ENCODE results near the gene MMP28. TPM values are rescaled to one million over a fixed set of nuclear protein-coding genes. Genes with fewer than 3 reads are reported as not detected.

Gene MMP28
- total and polyA plus RNA-seq, 10 of the 15 experiments (the other 5 are each of a cell fraction or from before 2014, with no cell fraction given): not detected

GRCh38 chr17:35799942-35800341 lies 4.5 kb upstream of the MMP28 start:
- Histone ChIP-seq H3K36me3 (ENCODE audit: control insufficient read depth in 2 of 2, insufficient read depth in 2 of 2, low read length in 1 of 2) (no peaks in the 10 kb centered on the region), H3K9me3 (replicated peaks; ENCODE audit: control insufficient read depth, insufficient read depth, low read length) (no peaks in the 10 kb centered on the region), H2AFZ (ENCODE audit: control insufficient read depth, low read depth, low read length) (no peak overlapping the region), H3K4me2 (ENCODE audit: control insufficient read depth, insufficient read depth) (no peak overlapping the region), H3K4me1 (ENCODE audit: control insufficient read depth, insufficient read depth, low read length) (peaks cover 4% of the 10 kb centered on the region), H3K79me2 (ENCODE audit: control insufficient read depth, insufficient read depth, low read length) (no peaks in the 10 kb centered on the region), H3K4me3 (no peak overlapping the region), H3K27ac (ENCODE audit: control insufficient read depth, insufficient read depth) (no peak overlapping the region), H4K20me1 (ENCODE audit: control insufficient read depth, insufficient read depth) (no peaks in the 10 kb centered on the region; the same call in 1 of the 2 replicates), H3K27me3 (replicated peaks in 1 of 2; ENCODE audit: control insufficient read depth in 2 of 2, insufficient read depth in 2 of 2, low read length in 1 of 2) (peaks cover 3 to 12% of the 10 kb centered on the region in 2 experiments), H3K9ac (ENCODE audit: control insufficient read depth, insufficient read depth, low read length) (no peak overlapping the region)
- SMC1A ChIA-PET (ENCODE audit: uncharacterized antibody, unreplicated experiment): no interaction called here
- no TSS peak for BruUV-seq (replicated peaks)
- POLR2A ChIA-PET: no interaction called here
- CTCF ChIA-PET: interaction anchor here (1.2 kb wide), 1 partner anchor 36 kb away, joined by 6 read pairs; no protein-coding TSS in a partner anchor
- TF ChIP-seq CREM (IDR thresholded peaks at IDR 0.05; ENCODE audit: low read depth): no peak
- TF ChIP-seq NFXL1 (IDR thresholded peaks at IDR 0.05; ENCODE audit: borderline replicate concordance): no peak
- FAIRE-seq (no peak), DNase-seq (ENCODE audit: low read depth, low spot score) (no peak), ATAC-seq (no peak)
- in situ Hi-C loops (cut with MboI): no loop called here
- RAD21 ChIA-PET (ENCODE audit: unreplicated experiment): no interaction called here
- intact Hi-C loops (cut with micrococcal nuclease; ENCODE audit: unreplicated experiment): no loop called here

- POLR2A ChIA-PET: no interaction called here
- in situ Hi-C loops (cut with MboI) (no loop called here), intact Hi-C loops (cut with micrococcal nuclease; ENCODE audit: unreplicated experiment) (no loop called here)
- H3K9ac ChIP-seq (ENCODE audit: control insufficient read depth, insufficient read depth, low read length): no peak overlapping the region
- SMC1A ChIA-PET (ENCODE audit: uncharacterized antibody, unreplicated experiment): no interaction called here
- CTCF ChIA-PET: no interaction called here
- H3K27ac ChIP-seq (ENCODE audit: control insufficient read depth, insufficient read depth): no peak overlapping the region
- H3K4me2 ChIP-seq (ENCODE audit: control insufficient read depth, insufficient read depth): no peak overlapping the region
- H3K79me2 ChIP-seq (ENCODE audit: control insufficient read depth, insufficient read depth, low read length): no peaks in the 10 kb centered on the region
- H2AFZ ChIP-seq (ENCODE audit: control insufficient read depth, low read depth, low read length): no peak overlapping the region
- no peak for FAIRE-seq
- ATAC-seq: no peak
- H3K4me1 ChIP-seq (ENCODE audit: control insufficient read depth, insufficient read depth, low read length): peaks cover 4% of the 10 kb centered on the region
- RAD21 ChIA-PET (ENCODE audit: unreplicated experiment): no interaction called here
- BruUV-seq (replicated peaks): no TSS peak
- H3K4me3 ChIP-seq: no peak overlapping the region
- no peak for DNase-seq (ENCODE audit: low read depth, low spot score)
- peaks cover 8 to 16% of the 10 kb centered on the region in 2 experiments for H3K27me3 ChIP-seq (replicated peaks in 1 of 2; ENCODE audit: control insufficient read depth in 2 of 2, insufficient read depth in 2 of 2, low read length in 1 of 2)
- 47% methylated on average over 5 of the region's 5 CpGs for WGBS (ENCODE audit: insufficient coverage, insufficient replicate concordance, low lambda C conversion rate, missing lambda C conversion rate)
- H4K20me1 ChIP-seq (ENCODE audit: control insufficient read depth, insufficient read depth): no peaks in the 10 kb centered on the region; the same call in 1 of the 2 replicates
- no peaks in the 10 kb centered on the region for H3K36me3 ChIP-seq (ENCODE audit: control insufficient read depth in 2 of 2, insufficient read depth in 2 of 2, low read length in 1 of 2)
- no peak for TF ChIP-seq USF2 (IDR thresholded peaks at IDR 0.05; ENCODE audit: borderline replicate concordance, low read depth, low read length)
- no peaks in the 10 kb centered on the region for H3K9me3 ChIP-seq (replicated peaks; ENCODE audit: control insufficient read depth, insufficient read depth, low read length)
Observed at GRCh38 chr17:35797918-35798317, 2.5 kb upstream of the MMP28 start.
